ENCODE results near the gene UBE4B.

UBE4B gene

GRCh38 chr1:10048601-10049000 lies 15.8 kb downstream of the UBE4B start:
- TF ChIP-seq, protein P1, sequence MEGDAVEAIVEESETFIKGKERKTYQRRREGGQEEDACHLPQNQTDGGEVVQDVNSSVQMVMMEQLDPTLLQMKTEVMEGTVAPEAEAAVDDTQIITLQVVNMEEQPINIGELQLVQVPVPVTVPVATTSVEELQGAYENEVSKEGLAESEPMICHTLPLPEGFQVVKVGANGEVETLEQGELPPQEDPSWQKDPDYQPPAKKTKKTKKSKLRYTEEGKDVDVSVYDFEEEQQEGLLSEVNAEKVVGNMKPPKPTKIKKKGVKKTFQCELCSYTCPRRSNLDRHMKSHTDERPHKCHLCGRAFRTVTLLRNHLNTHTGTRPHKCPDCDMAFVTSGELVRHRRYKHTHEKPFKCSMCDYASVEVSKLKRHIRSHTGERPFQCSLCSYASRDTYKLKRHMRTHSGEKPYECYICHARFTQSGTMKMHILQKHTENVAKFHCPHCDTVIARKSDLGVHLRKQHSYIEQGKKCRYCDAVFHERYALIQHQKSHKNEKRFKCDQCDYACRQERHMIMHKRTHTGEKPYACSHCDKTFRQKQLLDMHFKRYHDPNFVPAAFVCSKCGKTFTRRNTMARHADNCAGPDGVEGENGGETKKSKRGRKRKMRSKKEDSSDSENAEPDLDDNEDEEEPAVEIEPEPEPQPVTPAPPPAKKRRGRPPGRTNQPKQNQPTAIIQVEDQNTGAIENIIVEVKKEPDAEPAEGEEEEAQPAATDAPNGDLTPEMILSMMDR (IDR thresholded peaks at IDR 0.05; ENCODE audit: low read depth, low read length, missing control alignments), result no peak
- in situ Hi-C loops (cut with HindIII; ENCODE audit: low pct_ligation_motif_present, low sequenced_read_pairs), result no loop called here
- DNase-seq, result no peak
- Histone ChIP-seq H3K27ac (no peak overlapping the region), H3K36me3 (replicated peaks) (no peaks in the 10 kb centered on the region), H3K4me3 (ENCODE audit: low read depth, low read length) (no peak overlapping the region), H3K27me3 (replicated peaks) (no peaks in the 10 kb centered on the region)

DNA sequence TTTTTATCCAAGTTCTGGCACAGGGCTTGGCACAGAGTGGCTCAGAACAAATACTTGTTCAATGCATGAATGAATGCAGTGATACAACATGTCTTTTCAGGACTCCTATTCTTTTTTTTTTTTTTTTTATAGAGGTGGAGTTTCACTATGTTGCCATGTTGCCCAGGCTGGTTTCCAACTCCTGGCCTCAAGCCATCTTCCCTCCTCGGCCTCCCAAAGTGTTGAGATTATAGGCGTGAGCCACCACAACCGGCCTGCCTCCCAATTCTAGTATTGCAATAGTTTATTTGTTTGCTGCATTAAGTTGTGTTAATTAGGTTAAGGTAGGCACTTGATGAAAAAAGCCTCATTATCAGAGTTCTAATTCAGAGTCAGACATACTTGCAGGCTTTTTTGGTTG lies 17.9 kb downstream of the UBE4B start:
- TF ChIP-seq, protein P1 (IDR thresholded peaks at IDR 0.05; ENCODE audit: low read depth, low read length, missing control alignments), result no peak
- H3K4me3 ChIP-seq (ENCODE audit: low read depth, low read length), result no peak overlapping the region
- H3K27me3 ChIP-seq (replicated peaks), result no peaks in the 10 kb centered on the region
- no peak overlapping the region for H3K27ac ChIP-seq
- in situ Hi-C loops (cut with HindIII; ENCODE audit: low pct_ligation_motif_present, low sequenced_read_pairs), result no loop called here
- no peak for DNase-seq
- no peaks in the 10 kb centered on the region for H3K36me3 ChIP-seq (replicated peaks)

- in situ Hi-C loops (cut with HindIII; ENCODE audit: low pct_ligation_motif_present, low sequenced_read_pairs), result no loop called here
Observed at GRCh38 chr1:10051656-10052055, 18.9 kb downstream of the UBE4B start.

GRCh38 chr1:10052347-10052746 lies 19.6 kb downstream of the UBE4B start:
- H3K27me3 ChIP-seq (replicated peaks), result no peaks in the 10 kb centered on the region
- no peak overlapping the region for H3K4me3 ChIP-seq (ENCODE audit: low read depth, low read length)
- DNase-seq, result no peak
- TF ChIP-seq, protein P1 (IDR thresholded peaks at IDR 0.05; ENCODE audit: low read depth, low read length, missing control alignments), result no peak
- in situ Hi-C loops (cut with HindIII; ENCODE audit: low pct_ligation_motif_present, low sequenced_read_pairs), result no loop called here
- no peaks in the 10 kb centered on the region for H3K36me3 ChIP-seq (replicated peaks)
- no peak overlapping the region for H3K27ac ChIP-seq

More at GRCh38 chr1:10051656-10052055, 18.9 kb downstream of the UBE4B start:
- H3K4me3 ChIP-seq (ENCODE audit: low read depth, low read length), result no peak overlapping the region
- no peak overlapping the region for H3K27ac ChIP-seq
- H3K36me3 ChIP-seq (replicated peaks), result no peaks in the 10 kb centered on the region
- no peak for DNase-seq
- H3K27me3 ChIP-seq (replicated peaks), result no peaks in the 10 kb centered on the region
- TF ChIP-seq, protein P1 (IDR thresholded peaks at IDR 0.05; ENCODE audit: low read depth, low read length, missing control alignments), result no peak

GRCh38 chr1:10054465-10054864 lies 21.7 kb downstream of the UBE4B start:
- Histone ChIP-seq H3K4me3 (ENCODE audit: low read depth, low read length) (no peak overlapping the region), H3K36me3 (replicated peaks) (no peaks in the 10 kb centered on the region), H3K27me3 (replicated peaks) (no peaks in the 10 kb centered on the region), H3K27ac (no peak overlapping the region)
- no peak for DNase-seq
- TF ChIP-seq, protein P1 (IDR thresholded peaks at IDR 0.05; ENCODE audit: low read depth, low read length, missing control alignments), result no peak
- in situ Hi-C loops (cut with HindIII; ENCODE audit: low pct_ligation_motif_present, low sequenced_read_pairs), result no loop called here

- H3K27ac ChIP-seq, result peak overlapping the region; percentile 55
- H3K27me3 ChIP-seq (replicated peaks), result no peaks in the 10 kb centered on the region
- no peaks in the 10 kb centered on the region for H3K36me3 ChIP-seq (replicated peaks)
- DNase-seq, result no peak
- no peak overlapping the region for H3K4me3 ChIP-seq (ENCODE audit: low read depth, low read length)
- in situ Hi-C loops (cut with HindIII; ENCODE audit: low pct_ligation_motif_present, low sequenced_read_pairs), result no loop called here
- TF ChIP-seq, protein P1 (IDR thresholded peaks at IDR 0.05; ENCODE audit: low read depth, low read length, missing control alignments), result no peak
Observed at GRCh38 chr1:10056599-10056987, 23.8 kb downstream of the UBE4B start.
